Measurements from ENCODE around the gene FAM118B.
A peak's percentile ranks its signal among the peaks of the same experiment; 100 is the strongest.

Gene FAM118B

DNA sequence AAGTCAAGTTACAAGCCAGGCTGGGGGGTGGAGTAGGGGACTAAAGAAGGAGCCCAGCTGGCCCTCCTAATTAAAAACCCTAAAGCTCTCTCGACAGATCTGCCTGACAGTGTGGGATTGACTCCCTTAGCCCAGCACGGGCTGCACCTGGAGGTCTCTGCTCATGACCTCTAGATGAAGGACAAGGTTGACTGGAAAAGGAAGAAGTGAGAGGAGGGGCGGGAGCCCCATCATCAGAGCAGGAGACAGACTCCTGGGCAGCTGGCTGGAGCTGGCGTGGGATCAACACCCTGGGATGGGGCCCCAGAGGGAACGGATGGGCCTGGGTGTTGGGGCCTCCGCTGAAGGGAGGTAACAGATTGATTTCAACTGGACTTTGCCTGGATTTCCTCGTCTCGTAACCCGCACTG, 46.3 kb upstream of the FAM118B start:
- no peak for TF ChIP-seq MYC (IDR thresholded peaks at IDR 0.05; ENCODE audit: low read depth, low read length)
- TF ChIP-seq POLR2A (IDR thresholded peaks at IDR 0.05; ENCODE audit: extremely low read depth, insufficient read length), result no peak
- TF ChIP-seq, protein P1, sequence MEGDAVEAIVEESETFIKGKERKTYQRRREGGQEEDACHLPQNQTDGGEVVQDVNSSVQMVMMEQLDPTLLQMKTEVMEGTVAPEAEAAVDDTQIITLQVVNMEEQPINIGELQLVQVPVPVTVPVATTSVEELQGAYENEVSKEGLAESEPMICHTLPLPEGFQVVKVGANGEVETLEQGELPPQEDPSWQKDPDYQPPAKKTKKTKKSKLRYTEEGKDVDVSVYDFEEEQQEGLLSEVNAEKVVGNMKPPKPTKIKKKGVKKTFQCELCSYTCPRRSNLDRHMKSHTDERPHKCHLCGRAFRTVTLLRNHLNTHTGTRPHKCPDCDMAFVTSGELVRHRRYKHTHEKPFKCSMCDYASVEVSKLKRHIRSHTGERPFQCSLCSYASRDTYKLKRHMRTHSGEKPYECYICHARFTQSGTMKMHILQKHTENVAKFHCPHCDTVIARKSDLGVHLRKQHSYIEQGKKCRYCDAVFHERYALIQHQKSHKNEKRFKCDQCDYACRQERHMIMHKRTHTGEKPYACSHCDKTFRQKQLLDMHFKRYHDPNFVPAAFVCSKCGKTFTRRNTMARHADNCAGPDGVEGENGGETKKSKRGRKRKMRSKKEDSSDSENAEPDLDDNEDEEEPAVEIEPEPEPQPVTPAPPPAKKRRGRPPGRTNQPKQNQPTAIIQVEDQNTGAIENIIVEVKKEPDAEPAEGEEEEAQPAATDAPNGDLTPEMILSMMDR (IDR thresholded peaks at IDR 0.05; ENCODE audit: low read depth, low read length), result no peak
- TF ChIP-seq, protein P2, sequence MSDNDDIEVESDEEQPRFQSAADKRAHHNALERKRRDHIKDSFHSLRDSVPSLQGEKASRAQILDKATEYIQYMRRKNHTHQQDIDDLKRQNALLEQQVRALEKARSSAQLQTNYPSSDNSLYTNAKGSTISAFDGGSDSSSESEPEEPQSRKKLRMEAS (IDR thresholded peaks at IDR 0.05; ENCODE audit: low read depth, low read length), result no peak
- DNase-seq (ENCODE audit: low read depth), result no peak
- H3K4me3 ChIP-seq (ENCODE audit: low read depth, low read length), result no peak overlapping the region

DNA sequence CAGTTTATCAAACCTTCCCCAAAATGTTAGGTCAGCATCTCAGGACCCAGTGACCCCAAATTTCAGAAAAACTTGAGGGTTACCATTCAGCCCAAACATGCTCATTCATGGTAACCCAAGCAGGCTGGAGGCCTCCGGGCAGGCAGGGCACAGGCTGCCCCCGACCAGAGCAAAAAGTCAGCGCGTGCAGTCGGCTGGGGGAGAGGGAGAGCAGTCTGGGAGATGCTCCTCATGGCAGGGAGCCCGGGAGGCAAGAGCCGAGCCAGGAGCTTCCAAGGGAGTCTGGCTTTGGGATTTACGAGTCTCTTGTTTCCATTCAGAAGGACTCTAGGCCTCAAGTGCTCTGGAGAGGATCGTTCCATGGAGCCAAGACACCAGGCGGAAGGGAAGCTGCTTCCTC, 45.8 kb upstream of the FAM118B start:
- DNase-seq (ENCODE audit: low read depth), result no peak
- H3K4me3 ChIP-seq (ENCODE audit: low read depth, low read length), result no peak overlapping the region
- TF ChIP-seq, protein P2 (IDR thresholded peaks at IDR 0.05; ENCODE audit: low read depth, low read length), result no peak
- TF ChIP-seq, protein P1 (IDR thresholded peaks at IDR 0.05; ENCODE audit: low read depth, low read length), result no peak
- TF ChIP-seq POLR2A (IDR thresholded peaks at IDR 0.05; ENCODE audit: extremely low read depth, insufficient read length), result no peak

DNA sequence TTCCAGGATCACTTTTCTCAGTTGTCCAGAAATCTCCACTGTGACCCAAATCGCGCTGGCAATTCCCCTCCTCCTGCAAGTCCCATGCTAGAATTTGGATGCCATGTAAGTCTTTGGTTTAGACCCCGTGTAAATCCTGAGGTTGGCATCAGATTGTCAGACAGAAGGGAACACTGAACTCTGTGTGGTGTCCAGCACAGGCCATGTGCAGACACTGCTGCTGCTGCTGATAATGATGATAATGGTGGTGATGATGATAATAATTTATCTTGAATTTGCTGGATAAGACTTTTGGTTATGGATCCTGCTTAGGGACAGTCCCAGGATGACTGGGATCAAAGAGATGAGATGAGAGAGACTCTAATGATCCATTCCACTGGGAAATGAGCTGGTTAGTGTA, 45.2 kb upstream of the FAM118B start:
- TF ChIP-seq MYC (IDR thresholded peaks at IDR 0.05; ENCODE audit: low read depth, low read length) (no peak), POLR2A (IDR thresholded peaks at IDR 0.05; ENCODE audit: extremely low read depth, insufficient read length) (no peak)
- TF ChIP-seq, protein P1 (IDR thresholded peaks at IDR 0.05; ENCODE audit: low read depth, low read length), result no peak
- TF ChIP-seq, protein P2 (IDR thresholded peaks at IDR 0.05; ENCODE audit: low read depth, low read length), result no peak
- H3K4me3 ChIP-seq (ENCODE audit: low read depth, low read length), result no peak overlapping the region
- no peak for DNase-seq (ENCODE audit: low read depth)

DNA sequence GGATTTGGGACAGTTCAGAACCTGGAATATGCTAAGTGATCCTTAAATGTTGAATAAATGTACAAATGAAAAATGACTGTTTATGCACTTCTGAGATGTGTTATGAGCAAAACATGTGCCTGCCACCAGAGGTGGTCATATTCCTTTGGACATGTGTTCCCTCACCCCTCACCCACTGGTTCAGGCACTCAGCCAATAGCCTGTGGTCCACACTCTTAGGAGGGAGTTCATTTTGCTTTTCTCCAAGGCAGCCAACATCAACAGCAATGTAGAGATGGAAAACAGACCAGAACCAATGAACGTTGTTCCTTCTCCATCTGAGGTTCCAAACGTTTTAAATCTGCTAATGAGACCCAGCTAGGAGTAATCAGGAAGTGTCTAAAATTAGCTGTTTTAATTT, 44.1 kb upstream of the FAM118B start:
- TF ChIP-seq, protein P1 (IDR thresholded peaks at IDR 0.05; ENCODE audit: low read depth, low read length), result no peak
- no peak for TF ChIP-seq MYC (IDR thresholded peaks at IDR 0.05; ENCODE audit: low read depth, low read length)
- no peak for TF ChIP-seq POLR2A (IDR thresholded peaks at IDR 0.05; ENCODE audit: extremely low read depth, insufficient read length)
- TF ChIP-seq, protein P2 (IDR thresholded peaks at IDR 0.05; ENCODE audit: low read depth, low read length), result no peak
- no peak overlapping the region for H3K4me3 ChIP-seq (ENCODE audit: low read depth, low read length)
- DNase-seq (ENCODE audit: low read depth), result no peak

DNA sequence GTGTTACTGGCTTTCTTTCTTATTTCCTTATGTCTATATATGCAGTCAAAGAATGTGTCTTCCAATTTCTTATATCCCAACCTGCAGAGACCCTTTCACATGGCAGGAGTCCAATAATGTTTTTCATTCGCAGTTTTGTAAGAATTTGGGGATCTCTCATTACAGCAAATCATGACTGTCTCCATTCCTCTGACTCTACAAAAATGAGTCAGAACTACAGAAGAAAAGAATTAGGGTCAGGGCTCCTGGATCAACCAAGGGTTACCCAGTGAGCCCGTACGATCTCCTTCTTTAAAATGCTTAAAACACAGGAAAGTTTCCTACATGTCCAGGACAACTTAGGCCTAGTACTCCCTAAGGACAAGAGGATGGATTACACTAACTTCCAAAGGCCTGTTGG, 42.3 kb upstream of the FAM118B start:
- no peak for DNase-seq (ENCODE audit: low read depth)
- TF ChIP-seq POLR2A (IDR thresholded peaks at IDR 0.05; ENCODE audit: extremely low read depth, insufficient read length), result no peak
- no peak for TF ChIP-seq MYC (IDR thresholded peaks at IDR 0.05; ENCODE audit: low read depth, low read length)
- TF ChIP-seq, protein P2 (IDR thresholded peaks at IDR 0.05; ENCODE audit: low read depth, low read length), result no peak
- TF ChIP-seq, protein P1 (IDR thresholded peaks at IDR 0.05; ENCODE audit: low read depth, low read length), result no peak
- no peak overlapping the region for H3K4me3 ChIP-seq (ENCODE audit: low read depth, low read length)

DNA sequence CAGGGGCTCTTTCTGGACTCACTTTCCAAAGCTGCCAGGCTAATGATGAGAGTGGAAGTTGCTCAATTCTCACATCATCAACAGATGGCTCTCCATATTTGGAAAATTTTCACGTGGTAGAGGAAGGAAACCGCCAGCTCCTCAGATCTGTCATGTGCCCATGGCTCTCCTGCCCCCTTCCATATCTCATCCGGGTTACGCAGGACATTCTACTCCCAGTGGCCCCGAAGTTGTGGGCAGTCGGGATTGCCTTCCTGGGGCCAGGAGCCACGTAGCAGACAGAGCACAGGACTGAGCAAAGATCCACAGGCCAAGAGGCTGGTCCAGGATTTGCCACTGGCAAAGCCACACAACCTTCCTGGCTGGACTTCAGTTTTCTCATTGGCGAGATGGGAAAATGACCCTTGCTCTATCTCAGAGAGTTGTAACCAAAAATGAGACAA, 39.0 kb upstream of the FAM118B start:
- H3K4me3 ChIP-seq (ENCODE audit: low read depth, low read length), result no peak overlapping the region
- peak; percentile 55 for DNase-seq (ENCODE audit: low read depth)
- TF ChIP-seq, protein P1 (IDR thresholded peaks at IDR 0.05; ENCODE audit: low read depth, low read length), result no peak
- TF ChIP-seq MYC (IDR thresholded peaks at IDR 0.05; ENCODE audit: low read depth, low read length) (peak; percentile 85), POLR2A (IDR thresholded peaks at IDR 0.05; ENCODE audit: extremely low read depth, insufficient read length) (no peak)
- TF ChIP-seq, protein P2 (IDR thresholded peaks at IDR 0.05; ENCODE audit: low read depth, low read length), result peak; percentile 88
